Gastroesophageal sphincter (tissue), 4 donors: ENCODE measurements around the gene CCDC51. TPM values are rescaled to one million over a fixed set of nuclear protein-coding genes. Genes with fewer than 3 reads are reported as not detected.
"Not testable (repeated sequence)": the region's sequence is repeated elsewhere in the genome, so short reads cannot be mapped to it uniquely, and the experiment has no call there.

Experiments used
- ATAC-seq: fragments of 150-250 bp; one replicate; pipeline ENCODE4 v1.9.1; 2016; ENCODE audit warnings: mild to moderate bottlenecking, moderate library complexity
- H3K27ac ChIP-seq, 4 donors: fragments of 200-600 bp; sonication (generic) in 3 of 4; 1 replicate in 3 of 4; 2 replicates in 1 of 4; pipeline ENCODE4 v1.5.1; 2016 to 2019
- H3K27me3 ChIP-seq: fragments of 200-600 bp; sonication (generic); one replicate; pipeline ENCODE4 v1.5.1; 2019
- H3K36me3 ChIP-seq, 2 donors: fragments of 200-600 bp; sonication (generic); one replicate each; pipeline ENCODE4 v1.5.1; 2019; ENCODE audit warnings: control low read depth in 1 of 2
- H3K4me1 ChIP-seq, 3 donors: fragments of 200-600 bp; sonication (generic); 1 replicate in 2 of 3; 2 replicates in 1 of 3; pipeline ENCODE4 v1.5.1; 2016 to 2019; ENCODE audit warnings: control low read depth in 2 of 3
- H3K4me3 ChIP-seq, 2 donors: fragments of 200-600 bp; sonication (generic); one replicate each; pipeline ENCODE4 v1.5.1; 2019; ENCODE audit warnings: mild to moderate bottlenecking in 1 of 2, moderate library complexity in 1 of 2
- H3K9me3 ChIP-seq, 3 donors: fragments of 200-600 bp; sonication (generic); one replicate each; pipeline ENCODE4 v1.5.1; 2017 to 2019; ENCODE audit warnings: control low read depth in 2 of 3
- CTCF ChIP-seq, 4 experiments: fragments of 200-600 bp in 2 of 4; fragments of 450-650 bp in 2 of 4; sonication (generic) in 1 of 4; IDR thresholded peaks; one replicate each; pipeline ENCODE4 v1.5.1; 2017 to 2019; ENCODE audit warnings: antibody characterized with exemption in 4 of 4, mild to moderate bottlenecking in 2 of 4, moderate library complexity in 2 of 4
- EP300 ChIP-seq: sonication (generic); formaldehyde crosslinking; IDR thresholded peaks from one replicate; pipeline ENCODE4 v1.6.1; 2017; ENCODE audit warnings: antibody characterized with exemption, mild to moderate bottlenecking
- POLR2A ChIP-seq, 2 donors: fragments of 450-650 bp; IDR thresholded peaks; one replicate each; pipeline ENCODE4 v1.6.1; 2017; ENCODE audit warnings: antibody characterized with exemption in 2 of 2, mild to moderate bottlenecking in 2 of 2, moderate library complexity in 1 of 2
- POLR2AphosphoS5 ChIP-seq: sonication (generic); formaldehyde crosslinking; IDR thresholded peaks from one replicate; pipeline ENCODE4 v1.6.1; 2017; ENCODE audit warnings: antibody characterized with exemption
- WGBS, 2 donors: methylation state at CpG; one replicate each; pipeline ENCODE4 v1.1.5; 2018; ENCODE audit warnings: low coverage in 1 of 2; 5-methylcytosine and 5-hydroxymethylcytosine counted together
- total RNA-seq, 4 donors: library from RNA; depleted of rRNA; stranded (reverse); fragments of >200 nt; gene quantifications; one replicate each; pipeline ENCODE4 v1.1.0, GENCODE V29; 2016

The CCDC51 gene
- total RNA-seq, 4 donors from 2014 or later = 10.2 to 32.6 (median 26.3) TPM

GRCh38 chr3:48466386-48467109 lies 26.6 kb upstream of the CCDC51 start:
- Histone ChIP-seq H3K4me1 (peaks cover 4 to 72% (median 55%) of the 10 kb centered on the region in 3 donors), H3K27me3 (no peaks in the 10 kb centered on the region), H3K9me3 (no peaks in the 10 kb centered on the region), H3K36me3 (peaks cover 0 to 58% of the 10 kb centered on the region in 2 donors), H3K27ac (peak overlapping the region; percentile 92 to 98 (median 97)), H3K4me3 (peak overlapping the region; percentile 28 to 57)
- TF ChIP-seq POLR2AphosphoS5 = no peak
- no CpG with 5 or more reads among the region's 19 CpGs for WGBS, 2 donors
- ATAC-seq = peak; percentile 2

- WGBS, 2 donors = no CpG with 5 or more reads among the region's 21 CpGs
- peak; percentile 97 for ATAC-seq
- H3K27me3 ChIP-seq = no peaks in the 10 kb centered on the region
- H3K27ac ChIP-seq = peak overlapping the region; percentile 92 to 98 (median 97)
- H3K4me1 ChIP-seq = peaks cover 4 to 64% (median 50%) of the 10 kb centered on the region in 3 donors
- peaks cover 0 to 65% of the 10 kb centered on the region in 2 donors for H3K36me3 ChIP-seq
- H3K4me3 ChIP-seq = peak overlapping the region; percentile 28 to 57
- H3K9me3 ChIP-seq = no peaks in the 10 kb centered on the region
- TF ChIP-seq EP300 (no peak), POLR2AphosphoS5 (peak; percentile 94), POLR2A (IDR thresholded peaks at IDR 0.05) (peak; percentile 79 to 88), CTCF (IDR thresholded peaks at IDR 0.05) (peak in 3 of 4 experiments; percentile 82 to 88 (median 84))
Observed at GRCh38 chr3:48465531-48466378, 25.8 kb upstream of the CCDC51 start.

- Histone ChIP-seq H3K27ac (peak overlapping the region; percentile 70 to 98 (median 97)), H3K36me3 (peaks cover 0 to 66% of the 10 kb centered on the region in 2 donors), H3K9me3 (no peaks in the 10 kb centered on the region), H3K4me3 (no peak overlapping the region), H3K4me1 (peaks cover 4 to 58% (median 45%) of the 10 kb centered on the region in 3 donors), H3K27me3 (no peaks in the 10 kb centered on the region)
- no peak for TF ChIP-seq EP300
- no peak for ATAC-seq
- 10% methylated on average over 2 of the region's 7 CpGs; no CpG with 5 or more reads in 1 of the 2 donors for WGBS, 2 donors
Observed at GRCh38 chr3:48465237-48465530, 25.3 kb upstream of the CCDC51 start.

- ATAC-seq = no peak
- 85% methylated on average over 2 of the region's 17 CpGs; no CpG with 5 or more reads in 1 of the 2 donors for WGBS, 2 donors
- Histone ChIP-seq H3K4me3 (no peak overlapping the region), H3K9me3 (no peaks in the 10 kb centered on the region), H3K27me3 (no peaks in the 10 kb centered on the region), H3K27ac (peak overlapping the region; percentile 70 to 98 (median 97)), H3K36me3 (peaks cover 0 to 66% of the 10 kb centered on the region in 2 donors), H3K4me1 (peaks cover 4 to 54% (median 40%) of the 10 kb centered on the region in 3 donors)
- TF ChIP-seq POLR2AphosphoS5 = no peak
- TF ChIP-seq POLR2A (IDR thresholded peaks at IDR 0.05) = no peak
- TF ChIP-seq EP300 = no peak
- TF ChIP-seq CTCF (IDR thresholded peaks at IDR 0.05) = no peak
Observed at GRCh38 chr3:48464713-48465221, 24.8 kb upstream of the CCDC51 start.

GRCh38 chr3:48463703-48464102 lies 23.8 kb upstream of the CCDC51 start:
- H3K36me3 ChIP-seq = peaks cover 0 to 66% of the 10 kb centered on the region in 2 donors
- no peaks in the 10 kb centered on the region for H3K9me3 ChIP-seq
- peak overlapping the region in 3 of 4 donors; percentile 97 to 98 (median 97) for H3K27ac ChIP-seq
- WGBS, 2 donors = 80 to 83% methylated on average over 1 of the region's 9 CpGs
- H3K4me1 ChIP-seq = peaks cover 4 to 43% (median 30%) of the 10 kb centered on the region in 3 donors
- H3K27me3 ChIP-seq = no peaks in the 10 kb centered on the region
- H3K4me3 ChIP-seq = no peak overlapping the region
- TF ChIP-seq POLR2AphosphoS5 (no peak), POLR2A (IDR thresholded peaks at IDR 0.05) (no peak), EP300 (no peak), CTCF (IDR thresholded peaks at IDR 0.05) (no peak)
- ATAC-seq = no peak

GRCh38 chr3:48461767-48462166 lies 21.8 kb upstream of the CCDC51 start:
- H3K4me1 ChIP-seq = peaks cover 0 to 24% (median 10%) of the 10 kb centered on the region in 3 donors
- 60 to 80% methylated on average over 1 to 6 of the region's 7 CpGs for WGBS, 2 donors
- peaks cover 0 to 67% of the 10 kb centered on the region in 2 donors for H3K36me3 ChIP-seq
- not testable (repeated sequence) for ATAC-seq, H3K9me3 ChIP-seq, H3K27ac ChIP-seq, H3K4me3 ChIP-seq, H3K27me3 ChIP-seq
